Prostate gland (tissue), 2 donors: ENCODE data around the gene LRP2. TPM values are rescaled to one million over a fixed set of nuclear protein-coding genes. Genes with fewer than 3 reads are reported as not detected.

Source experiments
- DNase-seq: peaks from one replicate; pipeline ENCODE4 v3.0.0-alpha.2; 2019; ENCODE audit warnings: low spot score
- H3K27ac ChIP-seq, 2 donors: fragments of 200-600 bp; sonication (generic); 2 replicates each; pipeline ENCODE4 v1.5.1; 2017 to 2019
- H3K27me3 ChIP-seq: fragments of 200-600 bp; sonication (generic); replicated peaks from 2 replicates; pipeline ENCODE4 v1.5.1; 2019; ENCODE audit not compliant: insufficient read depth
- H3K36me3 ChIP-seq, 2 donors: fragments of 200-600 bp; sonication (generic); 1 replicate in 1 of 2; 2 replicates in 1 of 2; pipeline versions ENCODE4 v1.5.1 to v1.8.1; 2017 to 2019
- H3K4me1 ChIP-seq: fragments of 200-600 bp; sonication (generic); replicated peaks from 2 replicates; pipeline ENCODE4 v1.5.1; 2019
- H3K4me3 ChIP-seq, 2 donors: fragments of 200-600 bp; sonication (generic); 2 replicates each; pipeline ENCODE4 v1.5.1; 2017 to 2019
- H3K9me3 ChIP-seq: fragments of 200-600 bp; sonication (generic); 2 replicates; pipeline ENCODE4 v1.5.1; 2017
- POLR2A ChIP-seq: fragments of 450-650 bp; IDR thresholded peaks from one replicate; pipeline ENCODE4 v1.6.1; 2016; ENCODE audit warnings: antibody characterized with exemption, mild to moderate bottlenecking
- POLR2AphosphoS5 ChIP-seq: sonication (generic); formaldehyde crosslinking; IDR thresholded peaks from one replicate; pipeline ENCODE4 v1.6.1; 2017; ENCODE audit warnings: antibody characterized with exemption
- WGBS: methylation state at CpG from one replicate; pipeline ENCODE4 v1.1.5; 2018; 5-methylcytosine and 5-hydroxymethylcytosine counted together
- intact Hi-C: fragments of 100-400 bp; cut with DNase I; formaldehyde crosslinking; loops from one replicate; pipeline ENCODE4 v1.14.2; 2022
- total RNA-seq, 2 donors: library from RNA; depleted of rRNA; stranded (reverse); fragments of >200 nt; gene quantifications; one replicate each; pipeline ENCODE4 v1.1.0, GENCODE V29; 2016
- TF ChIP-seq, protein P1 (sequence below), 4 experiments: fragments of 200-600 bp in 2 of 4; fragments of 450-650 bp in 2 of 4; sonication (generic) in 2 of 4; IDR thresholded peaks; 1 replicate in 3 of 4; 2 replicates in 1 of 4; pipeline ENCODE4 v1.5.1; 2016 to 2019; ENCODE audit warnings: antibody characterized with exemption in 4 of 4, mild to moderate bottlenecking in 2 of 4, moderate library complexity in 2 of 4

LRP2 gene
- total RNA-seq, 2 donors from 2014 or later, result 1.6 to 9.5 TPM

DNA sequence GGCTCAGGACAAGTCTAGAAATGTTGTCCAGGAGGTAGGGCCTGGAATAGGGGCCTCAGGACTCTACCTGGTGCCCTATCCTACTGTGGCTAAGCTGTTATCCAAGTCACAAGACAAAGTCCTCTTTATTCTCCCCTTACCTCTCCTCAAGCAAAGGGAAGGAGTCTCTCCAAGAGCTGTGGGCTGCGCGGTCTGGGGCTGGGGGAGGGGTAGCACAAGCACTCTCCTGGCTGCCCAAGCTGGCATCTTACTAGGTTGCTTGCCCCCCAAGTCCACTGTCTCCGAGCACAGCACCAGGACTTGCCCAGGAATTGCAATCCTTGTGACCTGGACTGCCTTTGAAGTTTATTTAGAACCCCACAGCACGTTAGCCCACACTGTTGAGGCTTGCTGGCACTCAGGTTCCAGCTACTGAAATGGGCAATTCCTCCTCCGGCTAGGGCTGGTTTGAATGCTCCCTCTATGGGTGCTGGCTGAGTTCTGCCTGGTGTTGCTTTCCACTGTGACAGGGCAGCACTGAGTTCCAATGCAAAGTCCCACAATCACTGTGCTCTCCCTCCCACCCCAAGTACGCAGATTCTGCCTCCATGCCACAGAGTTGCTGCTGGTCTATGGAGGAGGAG is 274.5 kb downstream of the LRP2 start:
- Histone ChIP-seq H3K36me3 (no peaks in the 10 kb centered on the region), H3K27ac (no peak overlapping the region), H3K4me1 (no peaks in the 10 kb centered on the region), H3K27me3 (no peaks in the 10 kb centered on the region), H3K9me3 (no peaks in the 10 kb centered on the region), H3K4me3 (no peak overlapping the region)
- DNase-seq, result no peak
- WGBS, result 85% methylated on average over 6 of the region's 6 CpGs
- intact Hi-C loops, result no loop called here
- no peak for TF ChIP-seq POLR2AphosphoS5
- TF ChIP-seq POLR2A, result no peak
- TF ChIP-seq, protein P1, sequence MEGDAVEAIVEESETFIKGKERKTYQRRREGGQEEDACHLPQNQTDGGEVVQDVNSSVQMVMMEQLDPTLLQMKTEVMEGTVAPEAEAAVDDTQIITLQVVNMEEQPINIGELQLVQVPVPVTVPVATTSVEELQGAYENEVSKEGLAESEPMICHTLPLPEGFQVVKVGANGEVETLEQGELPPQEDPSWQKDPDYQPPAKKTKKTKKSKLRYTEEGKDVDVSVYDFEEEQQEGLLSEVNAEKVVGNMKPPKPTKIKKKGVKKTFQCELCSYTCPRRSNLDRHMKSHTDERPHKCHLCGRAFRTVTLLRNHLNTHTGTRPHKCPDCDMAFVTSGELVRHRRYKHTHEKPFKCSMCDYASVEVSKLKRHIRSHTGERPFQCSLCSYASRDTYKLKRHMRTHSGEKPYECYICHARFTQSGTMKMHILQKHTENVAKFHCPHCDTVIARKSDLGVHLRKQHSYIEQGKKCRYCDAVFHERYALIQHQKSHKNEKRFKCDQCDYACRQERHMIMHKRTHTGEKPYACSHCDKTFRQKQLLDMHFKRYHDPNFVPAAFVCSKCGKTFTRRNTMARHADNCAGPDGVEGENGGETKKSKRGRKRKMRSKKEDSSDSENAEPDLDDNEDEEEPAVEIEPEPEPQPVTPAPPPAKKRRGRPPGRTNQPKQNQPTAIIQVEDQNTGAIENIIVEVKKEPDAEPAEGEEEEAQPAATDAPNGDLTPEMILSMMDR (IDR thresholded peaks at IDR 0.05), result no peak

DNA sequence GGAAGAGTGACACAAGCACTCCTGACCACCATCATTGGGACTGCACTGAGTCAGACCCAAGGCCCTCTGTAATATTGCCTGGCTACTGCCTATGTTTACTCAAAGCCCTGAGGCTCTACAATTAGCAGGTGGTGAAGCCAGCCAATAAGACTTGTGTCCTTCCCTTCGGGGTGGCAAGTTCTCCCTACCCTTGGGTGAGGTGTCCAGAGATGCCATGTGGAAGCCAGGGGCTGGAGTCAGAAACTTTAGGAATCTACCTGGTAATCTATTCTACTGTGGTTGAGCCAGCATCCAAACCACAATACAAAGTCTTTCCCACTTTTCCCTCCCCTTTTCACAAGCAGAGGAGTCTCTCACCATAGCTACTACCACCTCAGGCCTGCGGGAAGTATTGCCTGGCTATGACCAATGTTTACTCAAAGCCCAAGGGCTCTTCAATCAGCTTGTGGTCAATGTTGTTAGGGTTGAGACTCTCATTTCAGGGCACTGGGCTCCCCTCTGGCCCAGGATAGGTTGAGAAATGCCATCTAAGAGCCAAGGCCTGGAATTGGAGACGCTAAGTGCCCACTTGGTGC is 275.4 kb downstream of the LRP2 start:
- Histone ChIP-seq H3K36me3 (no peaks in the 10 kb centered on the region), H3K4me1 (no peaks in the 10 kb centered on the region), H3K4me3 (no peak overlapping the region), H3K27me3 (no peaks in the 10 kb centered on the region), H3K9me3 (no peaks in the 10 kb centered on the region), H3K27ac (no peak overlapping the region)
- 87% methylated on average over 3 of the region's 3 CpGs for WGBS
- intact Hi-C loops, result no loop called here
- TF ChIP-seq POLR2A (no peak), POLR2AphosphoS5 (no peak)
- TF ChIP-seq, protein P1 (IDR thresholded peaks at IDR 0.05), result no peak
- no peak for DNase-seq

DNA sequence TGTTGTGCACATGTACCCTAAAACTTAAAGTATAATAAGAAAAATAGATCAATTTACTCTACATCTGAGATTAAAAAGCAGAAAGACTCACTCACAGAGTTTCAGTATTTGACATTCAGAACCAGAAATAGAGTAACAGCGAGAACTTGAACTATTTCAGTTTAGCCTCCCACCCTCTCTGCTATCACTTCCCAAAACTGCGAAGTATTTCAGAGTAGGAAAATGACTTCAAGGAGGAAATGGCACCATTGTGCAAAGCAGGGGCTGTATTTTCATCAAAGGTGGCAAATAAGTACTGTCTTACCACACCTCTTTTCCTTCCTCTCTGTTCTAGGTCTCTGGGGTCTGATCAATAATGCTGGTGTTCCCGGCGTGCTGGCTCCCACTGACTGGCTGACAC is 279.3 kb downstream of the LRP2 start:
- Histone ChIP-seq H3K9me3 (no peaks in the 10 kb centered on the region), H3K4me3 (no peak overlapping the region), H3K27me3 (no peaks in the 10 kb centered on the region), H3K36me3 (no peaks in the 10 kb centered on the region), H3K27ac (no peak overlapping the region), H3K4me1 (no peaks in the 10 kb centered on the region)
- no peak for DNase-seq
- intact Hi-C loops, result no loop called here
- no peak for TF ChIP-seq POLR2AphosphoS5
- no peak for TF ChIP-seq POLR2A
- TF ChIP-seq, protein P1 (IDR thresholded peaks at IDR 0.05), result no peak
- WGBS, result 74% methylated on average over 4 of the region's 4 CpGs

- intact Hi-C loops, result no loop called here
- no peak overlapping the region for H3K27ac ChIP-seq
- H3K27me3 ChIP-seq, result no peaks in the 10 kb centered on the region
- DNase-seq, result no peak
- H3K36me3 ChIP-seq, result no peaks in the 10 kb centered on the region
- H3K4me3 ChIP-seq, result no peak overlapping the region
- 78% methylated on average over 5 of the region's 5 CpGs for WGBS
- no peaks in the 10 kb centered on the region for H3K9me3 ChIP-seq
- no peak for TF ChIP-seq POLR2AphosphoS5
- TF ChIP-seq, protein P1 (IDR thresholded peaks at IDR 0.05), result no peak
- H3K4me1 ChIP-seq, result no peaks in the 10 kb centered on the region
These were observed 280.8 kb downstream of the LRP2 start for GRCh38 chr2:169081551-169081950.
